ENCODE measurements around the gene EPM2A.
"Not testable (repeated sequence)": the region's sequence is repeated elsewhere in the genome, so short reads cannot be mapped to it uniquely, and the experiment has no call there.

The EPM2A gene

GRCh38 chr6:145728444-145729385, 6.6 kb downstream of the EPM2A start:
- DNase-seq = no peak

DNA sequence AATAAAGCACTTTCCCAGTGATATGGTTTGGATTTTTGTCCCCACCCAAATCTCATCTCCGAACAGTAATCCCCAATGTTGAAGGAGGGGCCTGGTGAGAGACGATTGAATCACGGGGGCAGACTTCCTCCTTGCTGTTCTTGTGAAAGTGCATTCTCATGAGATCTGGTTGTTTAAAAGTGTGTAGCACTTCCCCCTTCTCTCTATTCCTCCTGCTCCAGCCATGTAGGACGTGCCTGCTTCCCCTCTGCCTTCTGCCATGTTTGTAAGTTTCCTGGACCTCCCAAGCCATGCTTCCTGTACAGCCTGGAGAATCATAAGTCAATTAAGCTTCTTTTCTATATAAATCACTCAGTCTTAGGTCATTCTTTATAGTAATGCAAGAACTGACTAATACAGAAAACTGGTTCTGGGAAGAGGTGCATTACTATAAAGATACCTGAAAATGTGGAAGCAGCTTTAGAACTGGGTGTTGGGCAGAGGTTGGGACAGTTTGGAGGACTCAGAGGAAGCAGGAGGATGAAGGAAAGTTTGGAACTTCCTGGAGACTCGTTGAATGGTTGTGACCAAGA, 7.4 kb downstream of the EPM2A start:
- no peak for DNase-seq

- no peak for DNase-seq
These were observed 9.8 kb downstream of the EPM2A start for GRCh38 chr6:145725570-145725969.

DNA sequence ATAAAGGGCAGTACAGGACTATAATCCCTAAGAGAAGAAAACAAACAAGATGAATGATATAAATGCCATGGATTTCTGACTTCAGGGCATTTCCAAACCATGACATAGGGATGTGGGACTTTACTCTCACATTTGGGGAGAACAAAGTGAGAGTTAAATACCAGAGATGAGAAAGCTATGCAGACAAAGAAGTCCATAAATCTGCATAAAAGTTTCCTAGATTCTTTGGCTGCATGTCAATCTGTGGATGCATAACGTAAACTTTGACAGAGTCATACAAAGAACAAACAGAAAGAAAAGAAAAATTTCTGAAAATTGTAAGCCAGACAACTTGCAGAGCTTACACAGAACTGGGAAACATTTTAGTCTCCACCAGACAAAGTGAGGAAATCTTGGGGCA, 11.7 kb downstream of the EPM2A start:
- no peak for DNase-seq

DNA sequence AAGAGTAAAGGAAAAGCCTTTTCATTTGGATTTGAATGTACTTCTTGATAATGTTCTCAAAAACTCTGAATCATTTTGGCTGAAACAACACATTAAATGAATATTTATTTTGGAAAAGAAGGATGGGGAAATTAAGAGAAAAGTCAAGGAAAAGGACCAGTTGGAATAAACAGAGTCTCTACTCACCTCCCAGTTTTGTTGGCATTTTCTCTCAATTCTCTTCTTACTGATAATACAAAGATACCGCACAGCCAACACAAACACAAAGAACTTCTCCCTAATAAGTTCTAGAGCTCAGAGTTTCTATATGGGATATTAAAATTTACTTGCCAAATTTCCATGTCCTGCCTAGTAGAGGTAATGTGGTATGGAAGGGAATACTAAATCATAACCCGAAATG, 13.1 kb downstream of the EPM2A start:
- DNase-seq = no peak

- no peak for DNase-seq
These were observed 14.2 kb downstream of the EPM2A start for GRCh38 chr6:145721144-145721543.

DNA sequence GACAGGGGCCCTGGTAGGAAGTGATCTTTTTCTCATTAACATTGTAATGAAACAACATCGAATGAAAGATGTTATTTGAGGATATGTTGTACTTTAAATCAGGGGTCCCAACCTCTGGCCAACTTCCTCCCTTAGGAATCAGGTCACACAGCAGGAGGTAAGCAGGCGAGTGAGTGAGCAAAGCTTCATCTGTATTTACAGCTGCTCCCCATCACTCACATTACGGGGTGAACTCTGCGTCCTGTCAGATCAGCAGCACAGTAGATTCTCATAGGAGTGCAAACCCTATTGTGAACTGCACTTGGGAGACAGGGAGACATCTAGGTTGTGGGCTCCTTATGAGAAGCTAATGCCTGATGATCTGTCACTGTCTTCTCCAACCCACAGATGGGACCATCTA, 19.9 kb downstream of the EPM2A start:
- no peak for DNase-seq

DNA sequence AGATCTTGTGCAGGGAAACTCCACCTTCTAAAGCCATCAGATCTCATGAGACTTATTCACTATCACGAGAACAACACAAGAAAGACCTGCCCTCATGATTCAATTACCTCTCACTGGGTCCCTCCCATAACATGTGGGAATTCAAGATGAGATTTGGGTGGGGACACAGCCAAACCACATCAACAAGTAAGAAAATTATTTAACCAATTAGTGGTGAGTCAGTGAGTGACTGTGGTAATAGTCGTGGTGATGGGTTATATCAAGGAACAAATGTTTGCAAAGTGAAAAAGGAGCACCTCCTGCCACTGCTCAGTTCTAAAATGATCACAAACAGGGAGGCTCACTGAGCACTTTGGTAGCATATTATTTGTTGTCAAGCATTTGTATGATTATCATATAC, 20.6 kb downstream of the EPM2A start:
- DNase-seq = no peak

- no peak for DNase-seq
These were observed 21.5 kb downstream of the EPM2A start for GRCh38 chr6:145713773-145714172.

- no peak for DNase-seq
These were observed 23.9 kb downstream of the EPM2A start for GRCh38 chr6:145711372-145711771.

DNA sequence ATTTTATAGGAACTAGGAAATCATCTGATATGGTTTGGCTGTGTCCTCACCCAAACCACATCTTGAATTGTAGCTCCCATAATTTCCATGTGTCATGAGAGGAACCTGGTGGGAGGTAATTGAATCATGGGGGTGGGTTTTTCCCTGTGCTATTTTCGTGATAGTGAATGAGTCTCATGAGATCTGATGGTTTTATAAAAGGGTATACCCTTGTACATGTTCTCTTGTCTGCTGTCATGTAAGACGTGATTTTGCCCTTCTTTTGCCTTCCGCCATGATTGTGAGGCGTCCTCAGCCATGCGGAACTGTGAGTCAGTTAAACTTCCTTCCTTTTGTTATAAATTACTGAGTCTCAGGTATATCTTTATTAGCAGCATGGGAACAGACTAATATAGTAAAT, 27.9 kb downstream of the EPM2A start:
- no peak for DNase-seq

GRCh38 chr6:145705561-145705960, 29.8 kb downstream of the EPM2A start:
- peak; percentile 20 for DNase-seq

DNA sequence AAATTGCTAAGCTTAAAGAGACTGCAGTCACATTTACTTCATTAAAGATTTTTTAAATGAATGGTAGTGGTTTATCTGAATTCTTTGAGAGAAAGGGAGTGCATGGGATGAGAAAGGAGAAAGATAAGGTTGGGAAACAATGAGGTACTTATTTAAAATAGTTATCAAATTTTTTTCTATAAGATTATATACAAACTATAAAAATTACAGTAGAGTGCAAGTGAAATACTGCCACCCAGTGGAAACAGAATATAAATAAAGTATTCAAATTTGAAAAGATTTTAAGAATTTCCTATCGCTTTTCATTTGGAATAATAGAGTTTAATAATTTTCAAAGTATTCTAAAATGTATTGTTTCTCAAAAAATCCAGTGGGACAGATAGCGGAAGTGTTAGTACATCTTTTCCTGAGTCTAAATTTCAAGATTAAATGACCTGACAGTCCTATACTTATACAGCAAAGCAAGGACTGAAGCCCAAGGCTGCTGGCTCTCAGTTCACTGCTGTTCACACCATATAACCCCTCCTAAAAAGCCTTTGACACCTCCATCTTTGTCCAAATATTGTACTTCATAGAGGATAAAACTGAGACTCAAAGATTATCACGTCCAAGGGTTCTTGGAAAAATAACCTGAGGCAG, 31.1 kb downstream of the EPM2A start:
- no peak for DNase-seq

GRCh38 chr6:145699462-145699861, 35.9 kb downstream of the EPM2A start:
- DNase-seq = no peak

- not testable (repeated sequence) for DNase-seq
These were observed 37.9 kb downstream of the EPM2A start for GRCh38 chr6:145697401-145697800.

DNA sequence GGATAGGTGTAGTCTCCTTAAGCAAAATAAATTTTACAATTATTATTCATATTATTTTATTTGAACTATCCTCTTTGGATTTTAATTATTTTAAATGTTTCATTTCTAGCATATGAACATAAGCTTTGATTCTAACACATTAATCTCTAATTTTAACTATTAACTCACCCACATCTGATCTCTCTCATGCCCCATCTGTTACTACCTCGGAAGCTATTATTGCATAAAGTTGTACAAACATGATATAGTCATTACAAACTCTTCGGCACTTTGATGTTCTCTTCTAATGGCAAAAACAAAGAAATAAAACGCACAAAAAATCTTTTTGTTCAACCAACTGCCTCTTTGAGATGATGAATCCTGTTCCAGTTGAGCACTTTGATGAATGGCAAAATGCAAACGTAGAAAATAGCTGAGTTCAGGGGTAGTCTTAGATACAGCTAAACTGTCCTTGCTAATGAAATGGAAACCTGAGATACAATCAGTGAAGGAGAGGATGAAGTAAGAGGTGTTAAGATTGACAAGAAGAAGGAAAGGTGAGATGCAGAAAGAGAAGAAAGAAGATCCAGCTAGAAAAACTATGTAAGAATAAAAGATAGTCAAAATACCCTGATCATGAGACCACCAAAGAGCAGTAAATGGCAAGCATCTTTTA, 41.1 kb downstream of the EPM2A start:
- no peak for DNase-seq

- DNase-seq = no peak
These were observed 44.4 kb downstream of the EPM2A start for GRCh38 chr6:145690969-145691368.

DNA sequence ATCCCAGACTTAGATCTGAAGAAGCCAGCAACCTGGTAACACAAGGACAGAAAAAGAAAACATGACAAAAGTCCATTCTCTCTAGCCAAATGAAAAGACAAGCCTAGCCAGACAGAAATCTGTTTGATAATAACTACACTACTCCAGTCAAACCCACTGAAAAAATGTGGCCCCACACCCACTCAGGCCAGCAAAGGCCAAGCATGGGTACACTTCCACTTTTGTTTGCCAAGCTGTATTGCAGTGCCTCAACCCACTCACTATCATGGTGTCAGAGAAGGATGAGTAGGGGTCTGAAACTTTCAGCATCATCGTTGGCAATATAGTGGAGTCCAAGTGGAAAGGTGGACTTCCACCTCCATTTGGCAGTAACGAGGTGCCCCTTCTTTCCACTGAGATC, 45.8 kb downstream of the EPM2A start:
- no peak for DNase-seq

DNA sequence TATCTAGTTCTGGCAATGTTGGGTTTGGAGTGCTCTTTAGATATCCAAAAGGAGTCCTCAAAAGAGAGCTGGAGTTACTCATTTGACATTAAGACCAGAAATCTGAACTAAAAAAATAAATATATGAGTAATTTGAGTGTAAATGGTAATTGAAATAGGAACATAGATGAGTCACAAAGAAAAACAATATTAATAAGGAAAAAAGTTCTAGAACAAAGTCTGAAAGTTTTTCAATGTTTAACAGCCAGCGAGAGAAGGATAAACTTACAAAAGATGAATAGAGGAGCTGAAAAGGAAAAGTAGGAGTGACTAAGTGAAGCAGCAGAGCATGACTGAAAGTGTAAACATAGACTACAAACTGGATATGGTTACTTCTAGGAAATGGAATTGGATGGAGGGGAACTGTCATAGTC, 46.8 kb downstream of the EPM2A start:
- DNase-seq = no peak

DNA sequence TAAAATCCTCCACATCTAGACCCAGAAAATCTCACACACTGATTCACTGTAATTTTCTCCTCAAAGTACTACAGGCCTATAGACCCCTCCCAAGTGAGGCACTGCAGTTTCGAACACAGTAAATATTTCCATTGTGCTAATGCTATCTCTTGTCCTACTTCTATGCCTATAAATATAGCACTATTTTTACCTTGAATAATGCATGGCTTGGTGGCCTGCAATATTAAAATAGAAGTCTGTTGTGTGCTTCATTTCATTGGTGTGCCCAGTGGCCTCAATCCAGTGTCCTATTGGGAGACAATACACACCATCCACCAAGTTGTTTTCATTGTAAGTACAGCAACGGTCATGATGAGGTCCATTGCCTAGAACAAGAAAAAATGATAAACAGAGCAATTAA, 49.4 kb downstream of the EPM2A start:
- no peak for DNase-seq

DNA sequence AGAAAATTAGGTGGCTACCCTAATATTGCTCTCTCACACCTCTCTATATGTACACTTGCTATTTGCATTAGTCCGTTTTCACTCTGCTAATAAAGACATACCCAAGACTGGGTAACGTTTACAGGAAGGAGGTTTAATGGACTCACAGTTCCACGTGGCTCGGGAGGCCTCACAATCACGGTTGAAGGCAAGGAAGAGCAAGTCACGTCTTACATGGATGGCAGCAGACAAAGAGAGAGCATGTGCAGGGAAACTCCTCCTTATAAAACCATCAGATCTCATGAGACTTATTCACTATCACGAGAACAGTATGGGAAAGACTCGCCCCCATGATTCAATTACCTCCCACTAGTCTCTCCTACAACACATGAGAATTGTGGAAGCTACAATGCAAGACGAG, 53.4 kb downstream of the EPM2A start:
- no peak for DNase-seq

DNA sequence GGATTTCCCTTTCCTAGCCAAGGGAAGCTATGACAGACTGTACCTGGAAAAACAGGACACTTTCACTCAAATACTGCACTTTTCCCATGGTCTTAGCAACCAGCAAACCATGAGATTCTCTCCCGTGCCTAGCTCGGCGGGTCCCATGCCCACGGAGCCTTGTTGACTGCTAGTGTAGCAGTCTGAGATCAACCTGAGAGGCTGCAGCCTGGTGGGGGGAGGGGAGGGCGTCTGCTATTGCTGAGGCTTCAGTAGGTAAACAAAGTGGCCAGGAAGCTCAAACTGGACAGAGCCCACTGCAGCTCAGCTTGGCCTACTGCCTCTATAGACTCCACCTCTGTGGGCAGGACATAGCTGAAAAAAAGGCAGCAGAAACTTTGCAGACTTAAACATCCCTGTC, 61.8 kb downstream of the EPM2A start:
- DNase-seq = no peak

DNA sequence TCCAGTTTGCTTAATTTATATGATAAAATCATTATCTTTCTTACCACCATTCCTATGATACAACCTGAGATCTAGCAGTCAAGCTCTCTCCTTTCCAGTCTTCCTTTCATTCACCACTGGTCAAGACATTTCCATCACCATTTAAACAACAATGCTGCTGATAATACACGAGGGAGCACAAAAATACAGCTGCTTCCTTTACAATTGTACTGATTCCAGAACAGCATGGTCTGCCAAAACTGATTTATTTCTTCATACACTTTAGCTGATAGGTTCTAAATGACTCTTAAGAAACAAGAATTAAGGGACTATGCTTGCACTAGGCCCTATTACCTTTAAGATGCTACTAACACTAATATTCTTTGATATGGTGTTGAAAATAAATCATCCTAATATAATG, 65.0 kb downstream of the EPM2A start:
- no peak for DNase-seq

DNA sequence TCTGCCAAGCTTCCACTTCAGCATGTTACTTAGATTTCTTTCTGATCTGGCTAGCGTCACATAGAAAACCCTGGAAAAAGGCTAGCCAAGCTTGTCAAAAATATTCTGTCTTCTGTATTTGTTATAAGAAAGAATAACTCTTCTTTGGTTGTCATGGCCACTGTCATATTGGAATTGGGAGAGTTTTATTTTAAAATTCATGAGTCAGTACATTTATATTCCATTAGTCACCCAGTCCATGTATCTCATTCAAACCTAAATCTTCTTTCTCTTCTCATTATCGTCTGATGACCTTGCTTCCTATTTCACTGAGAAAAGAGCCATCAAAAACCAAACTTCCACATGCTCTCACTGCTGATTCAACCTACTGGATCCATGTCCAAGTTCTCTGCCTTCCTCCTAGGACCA, 65.7 kb downstream of the EPM2A start:
- DNase-seq = no peak

All from KG1 (cell line).